Spinal cord (tissue), 10 donors: ENCODE measurements around the gene KCNH2. TPM values are rescaled to one million over a fixed set of nuclear protein-coding genes. Genes with fewer than 3 reads are reported as not detected.

ENCODE experiments used
- DNase-seq, 6 donors: peaks; one replicate each; pipeline versions ENCODE4 v3.0.0 to v3.0.0-alpha.2; 2013 to 2015; ENCODE audit warnings: low spot score in 6 of 6, low read depth in 4 of 6
- H3K27ac ChIP-seq: one replicate; pipeline ENCODE4 v1.5.1; 2013; ENCODE audit warnings: low read depth, low read length, control low read depth
- H3K27me3 ChIP-seq: one replicate; pipeline ENCODE4 v1.6.1; 2013; ENCODE audit warnings: low read length; ENCODE audit not compliant: control insufficient read depth, insufficient read depth
- H3K36me3 ChIP-seq: one replicate; pipeline ENCODE4 v1.6.1; 2013; ENCODE audit warnings: low read length; ENCODE audit not compliant: control insufficient read depth, insufficient read depth
- H3K4me1 ChIP-seq: one replicate; pipeline ENCODE4 v1.6.1; 2013; ENCODE audit warnings: low read length; ENCODE audit not compliant: control insufficient read depth, insufficient read depth
- H3K4me3 ChIP-seq: one replicate; pipeline ENCODE4 v1.5.1; 2013; ENCODE audit warnings: low read depth, low read length, control low read depth
- H3K9me3 ChIP-seq: one replicate; pipeline ENCODE4 v1.6.1; 2013; ENCODE audit warnings: low read length; ENCODE audit not compliant: control insufficient read depth, insufficient read depth
- WGBS: methylation state at CpG from one replicate; pipeline ENCODE4 v1.1.5; 2013; ENCODE audit warnings: missing lambda C conversion rate; ENCODE audit not compliant: insufficient coverage; 5-methylcytosine and 5-hydroxymethylcytosine counted together
- polyA plus RNA-seq, 2 donors: library from polyadenylated mRNA; unstranded; fragments of 120-200 nt; gene quantifications; one replicate each; pipeline ENCODE4 v1.2.1, GENCODE V29; 2013; ENCODE audit not compliant: insufficient read length in 2 of 2
- total RNA-seq, 2 donors: library from RNA; depleted of rRNA in 1 of 2; stranded (reverse); fragments of 120-200 nt in 1 of 2; fragments of >200 nt in 1 of 2; gene quantifications; one replicate each; pipeline versions ENCODE4 v1.2.3 to v1.2.4, GENCODE V29; 2013 to 2014
- donor health status: healthy.

The KCNH2 gene
- total and polyA plus RNA-seq, 4 donors, result 9.1 to 39.4 (median 24.8) TPM

DNA sequence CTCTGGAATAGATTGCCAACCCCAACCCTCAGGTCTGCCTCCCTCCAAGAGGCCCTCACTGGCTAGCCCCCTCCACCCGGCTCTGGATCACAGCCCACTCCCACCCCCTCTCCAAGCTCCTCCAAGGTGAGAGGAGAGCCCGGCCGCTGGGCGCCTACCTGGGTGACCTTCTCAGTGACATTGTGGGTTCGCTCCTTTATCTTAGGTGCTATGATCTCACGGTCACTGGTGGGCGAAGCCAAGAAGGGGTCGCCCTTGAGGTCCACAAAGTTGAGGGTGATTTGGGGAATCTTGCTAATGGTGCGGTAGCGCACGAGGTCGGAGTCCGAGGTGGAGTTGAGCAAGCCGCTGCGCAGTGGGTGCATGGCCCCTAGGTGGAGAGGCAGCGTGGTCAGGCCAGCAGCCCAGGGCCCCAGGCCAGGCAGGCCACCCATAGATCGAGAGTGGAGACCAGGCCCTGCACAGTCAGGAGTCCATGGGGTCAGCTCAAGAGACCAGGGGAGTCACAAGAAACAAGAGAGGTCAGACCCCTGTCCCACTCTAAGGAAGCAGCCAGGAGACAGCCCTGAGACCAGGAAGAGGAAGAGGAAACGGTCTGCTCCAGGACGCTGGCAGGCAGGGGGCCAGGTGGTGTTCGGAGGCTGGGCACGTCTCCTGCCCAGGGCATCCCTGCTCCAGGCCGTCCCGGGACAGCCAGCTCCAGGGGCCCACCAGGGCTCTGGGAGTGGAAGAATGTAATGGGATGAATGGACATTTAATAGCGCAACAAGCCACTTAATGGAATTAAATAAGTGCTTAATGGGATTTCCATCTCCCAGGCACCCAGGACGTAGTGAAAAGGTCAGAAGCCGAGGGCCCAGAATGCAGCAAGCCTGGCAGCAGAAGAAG is 20.7 kb downstream of the KCNH2 start:
- Histone ChIP-seq H3K4me1 (peaks cover 55% of the 10 kb centered on the region), H3K9me3 (no peaks in the 10 kb centered on the region), H3K36me3 (peaks cover 68% of the 10 kb centered on the region), H3K27ac (no peak overlapping the region), H3K4me3 (no peak overlapping the region), H3K27me3 (peaks cover 3% of the 10 kb centered on the region)
- WGBS, result 80% methylated on average over 26 of the region's 26 CpGs
- no peak for DNase-seq

DNA sequence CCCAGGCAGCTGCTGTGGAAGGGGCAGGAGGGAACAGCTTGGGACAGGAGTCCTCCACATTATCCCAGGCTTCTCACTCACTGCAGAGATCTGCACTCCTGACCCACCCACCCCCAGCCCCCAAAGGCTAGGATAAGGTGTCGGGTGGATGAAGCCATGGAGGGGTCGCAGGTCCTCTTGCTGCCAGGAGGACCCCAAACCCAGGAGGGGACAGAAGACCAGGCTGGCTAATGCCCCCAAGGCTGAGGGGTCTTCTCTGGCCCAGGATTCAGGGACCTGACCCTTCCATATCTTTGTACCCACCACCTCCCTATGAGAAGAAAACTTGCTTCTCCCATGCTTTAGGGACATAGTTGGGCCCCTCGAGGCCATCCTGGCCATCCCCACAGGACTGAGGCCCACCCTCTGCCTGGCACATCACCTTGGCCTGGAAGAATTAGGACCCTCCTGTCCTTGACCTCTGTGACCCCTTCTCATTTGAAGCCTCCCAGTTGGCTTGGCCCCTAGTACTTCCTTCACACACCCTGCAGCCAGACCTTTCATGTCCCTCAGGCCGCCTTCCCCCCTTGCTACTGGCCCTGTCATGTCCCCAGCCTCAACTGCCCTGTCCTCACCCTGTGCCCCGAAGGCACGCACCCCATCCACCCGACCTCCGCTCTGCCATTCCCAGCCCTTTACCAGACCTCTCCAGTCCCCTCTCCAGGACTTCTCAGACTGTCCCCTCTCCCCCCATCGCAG is 21.6 kb downstream of the KCNH2 start:
- H3K9me3 ChIP-seq, result no peaks in the 10 kb centered on the region
- H3K27ac ChIP-seq, result peak overlapping the region; percentile 50
- peaks cover 3% of the 10 kb centered on the region for H3K27me3 ChIP-seq
- H3K36me3 ChIP-seq, result peaks cover 68% of the 10 kb centered on the region
- H3K4me1 ChIP-seq, result peaks cover 47% of the 10 kb centered on the region
- H3K4me3 ChIP-seq, result no peak overlapping the region
- no peak for DNase-seq
- WGBS, result 91% methylated on average over 7 of the region's 9 CpGs

DNA sequence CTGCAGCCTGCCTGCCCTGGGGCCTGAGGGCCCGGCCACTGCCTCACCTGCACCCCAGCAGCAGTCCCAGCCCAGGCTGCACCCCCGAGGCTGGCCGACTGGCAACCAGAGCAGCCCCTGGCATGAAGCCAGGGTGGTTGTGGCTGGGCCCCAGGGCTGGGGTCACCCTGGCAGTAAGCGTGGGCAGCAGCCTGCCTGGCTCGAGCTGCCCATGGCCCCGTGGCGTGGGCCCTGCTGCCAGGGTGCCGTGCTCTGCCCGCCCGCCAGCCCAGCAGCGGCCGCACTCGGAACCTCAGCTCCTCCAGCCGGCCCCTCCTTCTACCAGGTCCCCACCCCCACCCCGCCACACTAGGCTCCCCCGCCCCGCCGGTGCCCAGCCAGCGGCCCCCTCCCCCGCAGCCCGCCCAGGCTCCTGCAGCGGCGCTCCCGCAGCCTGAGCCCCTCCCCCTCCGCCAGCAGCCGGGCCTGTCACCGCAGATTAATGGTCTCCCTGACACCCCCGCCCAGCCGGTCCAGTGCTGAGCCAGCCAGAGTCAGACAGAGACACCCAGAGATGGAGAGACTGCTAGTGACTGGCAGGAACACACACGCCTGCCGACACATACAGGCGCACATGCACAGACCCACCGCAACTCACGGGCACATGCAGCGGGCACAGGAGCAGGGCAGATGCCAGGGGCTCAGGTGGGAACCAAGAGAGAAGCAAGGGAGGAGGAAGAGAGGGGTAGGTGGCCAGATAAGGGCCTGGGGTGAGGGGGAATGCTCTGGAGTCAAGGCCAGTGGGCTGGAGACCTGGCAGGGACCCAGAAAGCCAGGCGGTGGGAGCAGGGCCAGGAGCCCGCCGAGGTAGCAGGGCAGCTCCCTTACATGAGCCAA is 22.4 kb downstream of the KCNH2 start:
- Histone ChIP-seq H3K27me3 (peaks cover 3% of the 10 kb centered on the region), H3K9me3 (no peaks in the 10 kb centered on the region), H3K4me1 (peaks cover 46% of the 10 kb centered on the region), H3K4me3 (no peak overlapping the region), H3K27ac (peak overlapping the region; percentile 71), H3K36me3 (peaks cover 75% of the 10 kb centered on the region)
- DNase-seq, result peak in 3 of 6 donors; percentile 65 to 89 (median 83)
- WGBS, result 10% methylated on average over 32 of the region's 38 CpGs

DNA sequence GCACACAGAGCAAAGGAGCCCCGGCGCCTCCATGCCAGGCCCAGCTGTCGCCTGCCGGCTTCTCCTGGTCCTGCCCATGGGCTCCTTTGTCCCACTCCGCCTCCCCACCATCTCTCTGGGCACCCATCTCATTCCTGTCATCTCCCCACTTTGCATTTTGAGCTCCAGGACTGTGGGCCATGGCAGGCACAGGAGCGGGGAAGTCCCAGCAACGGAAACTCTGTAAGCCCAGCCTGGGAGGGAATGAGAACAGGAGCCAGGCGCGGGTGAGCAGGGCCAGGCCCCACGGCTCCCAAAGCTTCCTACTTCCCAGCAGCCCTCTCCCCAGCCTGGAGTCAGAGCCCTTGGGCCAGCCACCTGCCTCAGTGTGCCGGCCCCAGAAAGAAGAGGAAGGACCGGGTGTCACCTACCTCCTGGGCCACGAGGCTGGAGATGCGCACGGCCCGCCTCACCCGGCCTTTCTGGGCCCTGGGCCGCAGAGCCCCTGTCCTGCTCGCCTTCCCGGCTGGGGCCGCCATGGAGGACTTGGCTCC is 23.1 kb downstream of the KCNH2 start:
- Histone ChIP-seq H3K27ac (peak overlapping the region; percentile 71), H3K9me3 (no peaks in the 10 kb centered on the region), H3K27me3 (peaks cover 3% of the 10 kb centered on the region), H3K36me3 (peaks cover 82% of the 10 kb centered on the region), H3K4me3 (no peak overlapping the region), H3K4me1 (peaks cover 49% of the 10 kb centered on the region)
- DNase-seq, result no peak
- 57% methylated on average over 20 of the region's 21 CpGs for WGBS

DNA sequence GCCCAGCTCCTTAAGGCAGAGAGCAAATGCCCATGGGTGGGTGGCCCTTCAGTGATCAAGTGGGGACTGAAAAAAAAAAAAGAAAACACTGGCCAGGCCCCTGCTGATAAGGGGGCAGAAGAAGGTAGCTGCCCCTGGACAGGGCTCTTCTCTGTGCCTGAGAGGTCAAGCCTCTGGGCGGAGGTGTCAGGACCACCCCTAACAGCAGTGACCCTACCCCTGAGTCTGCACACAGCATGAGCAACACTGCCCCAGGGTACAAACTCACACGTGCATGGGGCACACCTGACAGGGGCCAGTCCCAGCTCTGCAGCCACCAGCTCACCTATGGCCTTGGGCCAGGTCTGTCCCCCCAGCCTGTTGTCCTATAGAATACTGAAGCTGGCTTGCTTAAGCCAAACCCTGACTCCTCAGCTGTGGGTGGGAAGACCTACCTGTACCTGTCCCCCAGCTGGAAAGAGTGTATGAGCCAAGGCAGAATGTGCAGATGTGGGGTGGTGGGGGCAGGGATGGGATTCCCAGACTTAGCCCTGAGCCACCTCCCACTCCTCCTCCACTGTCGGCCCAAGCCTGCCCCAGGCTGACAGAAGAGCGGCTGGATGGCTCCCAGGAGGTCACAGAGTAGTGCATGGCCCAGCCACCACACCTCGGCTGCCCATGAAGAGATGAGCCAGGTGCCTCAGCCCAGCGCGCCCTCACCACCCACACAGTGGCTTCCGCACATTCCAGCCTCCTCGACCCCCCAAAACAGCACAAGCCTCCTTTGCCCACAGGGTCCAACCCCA is 23.7 kb downstream of the KCNH2 start:
- DNase-seq, result no peak
- H3K9me3 ChIP-seq, result no peaks in the 10 kb centered on the region
- H3K36me3 ChIP-seq, result peaks cover 85% of the 10 kb centered on the region
- no peak overlapping the region for H3K27ac ChIP-seq
- H3K27me3 ChIP-seq, result peaks cover 3% of the 10 kb centered on the region
- WGBS, result 89% methylated on average over 8 of the region's 9 CpGs
- no peak overlapping the region for H3K4me3 ChIP-seq
- H3K4me1 ChIP-seq, result peaks cover 56% of the 10 kb centered on the region

DNA sequence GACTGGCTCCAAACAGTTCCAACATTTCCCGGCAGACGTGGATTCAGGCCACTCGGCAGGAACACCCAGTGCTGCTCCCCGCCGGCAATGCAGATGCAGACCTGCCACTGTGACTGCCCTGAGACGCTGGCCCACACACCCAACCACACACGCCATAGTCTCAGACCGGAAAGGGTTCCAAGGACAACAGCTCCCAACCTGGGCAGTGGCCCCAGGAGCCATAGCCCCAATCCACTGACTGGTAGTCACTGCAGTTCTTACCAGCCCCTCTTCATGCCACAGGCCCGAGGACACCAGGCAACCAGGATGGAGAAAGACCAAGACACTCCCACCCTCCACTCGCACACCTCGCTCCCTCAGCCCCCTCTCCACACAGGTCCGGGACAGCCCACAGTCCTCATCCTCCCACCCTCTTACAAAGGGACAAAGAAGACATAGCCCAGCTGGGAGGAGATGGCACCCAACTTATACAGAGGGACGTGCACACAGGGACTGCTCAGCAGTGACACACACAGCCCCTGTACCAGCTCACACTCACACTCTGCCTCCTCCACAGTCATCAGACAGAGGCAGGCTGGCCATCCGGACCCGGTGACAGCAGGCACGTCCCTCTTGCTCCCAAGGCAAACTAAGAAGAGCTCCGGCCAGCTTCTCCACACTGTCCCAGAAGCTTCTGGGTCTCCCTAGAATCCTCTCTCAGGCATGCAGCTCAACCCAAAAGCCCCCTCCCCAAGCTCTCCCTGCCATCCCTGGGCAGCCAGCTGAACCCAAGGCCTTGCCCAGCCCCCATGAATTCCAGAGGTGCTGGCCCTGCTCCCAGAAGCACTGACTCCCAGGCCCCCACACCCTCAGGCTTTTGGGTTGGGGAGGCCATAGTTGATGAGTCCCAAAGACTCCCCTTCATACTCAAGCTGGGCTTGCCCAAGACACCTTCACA is 24.8 kb downstream of the KCNH2 start:
- no peak for DNase-seq
- Histone ChIP-seq H3K27ac (no peak overlapping the region), H3K9me3 (no peaks in the 10 kb centered on the region)

DNA sequence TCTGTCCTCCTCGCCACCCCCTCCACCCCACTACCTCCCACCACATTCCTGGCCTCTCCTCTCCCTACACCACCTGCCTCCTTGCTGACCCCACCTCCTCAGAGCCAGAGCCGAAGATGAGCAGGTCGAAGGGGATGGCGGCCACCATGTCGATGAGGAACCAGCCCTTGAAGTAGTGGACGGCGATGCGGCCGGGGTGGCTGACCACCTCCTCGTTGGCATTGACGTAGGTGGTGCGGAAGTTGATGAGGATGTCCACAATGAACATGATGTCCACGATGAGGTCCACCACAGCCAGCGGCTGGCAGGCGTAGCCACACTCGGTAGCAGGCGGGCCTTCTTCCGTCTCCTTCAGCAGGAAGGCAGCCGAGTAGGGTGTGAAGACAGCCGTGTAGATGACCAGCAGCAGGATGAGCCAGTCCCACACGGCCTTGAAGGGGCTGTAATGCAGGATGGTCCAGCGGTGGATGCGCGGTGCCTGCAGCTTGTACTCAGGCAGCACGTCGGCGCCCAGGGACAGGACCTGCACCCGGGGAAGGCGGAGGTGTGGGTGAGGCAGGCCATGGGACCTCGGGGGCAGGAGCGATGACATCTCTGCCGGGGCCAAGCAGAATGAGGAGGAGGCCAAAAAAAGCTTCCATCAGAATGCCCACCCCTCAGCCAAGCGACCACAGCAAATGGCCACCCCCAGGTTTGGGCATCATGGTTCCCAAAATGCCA is 25.6 kb downstream of the KCNH2 start:
- Histone ChIP-seq H3K27me3 (no peaks in the 10 kb centered on the region), H3K36me3 (peaks cover 88% of the 10 kb centered on the region), H3K9me3 (no peaks in the 10 kb centered on the region), H3K27ac (no peak overlapping the region), H3K4me1 (peaks cover 61% of the 10 kb centered on the region), H3K4me3 (no peak overlapping the region)
- 94% methylated on average over 32 of the region's 33 CpGs for WGBS
- DNase-seq, result no peak

More for the DNA sequence above, 24.8 kb downstream of the KCNH2 start:
- peaks cover 85% of the 10 kb centered on the region for H3K36me3 ChIP-seq
- H3K4me3 ChIP-seq, result no peak overlapping the region
- WGBS, result 89% methylated on average over 16 of the region's 17 CpGs
- H3K4me1 ChIP-seq, result peaks cover 58% of the 10 kb centered on the region
- H3K27me3 ChIP-seq, result peaks cover under 1% of the 10 kb centered on the region
